Tibial artery (tissue), 4 donors: ENCODE measurements around the gene HES7.
"Not testable (repeated sequence)": the region's sequence is repeated elsewhere in the genome, so short reads cannot be mapped to it uniquely, and the experiment has no call there.

Experiments used
- DNase-seq, 2 donors: peaks; one replicate each; pipeline ENCODE4 v3.0.0-alpha.2; 2019
- H3K27ac ChIP-seq, 2 donors: fragments of 200-600 bp; sonication (generic) in 1 of 2; 1 replicate in 1 of 2; 2 replicates in 1 of 2; pipeline ENCODE4 v1.5.1; 2018 to 2019; ENCODE audit warnings: mild to moderate bottlenecking in 1 of 2
- H3K27me3 ChIP-seq, 2 donors: fragments of 200-600 bp; sonication (generic) in 1 of 2; one replicate each; pipeline versions ENCODE4 v1.5.1 to v1.6.0; 2016 to 2019
- H3K36me3 ChIP-seq, 3 donors: fragments of 200-600 bp; sonication (generic) in 2 of 3; one replicate each; pipeline ENCODE4 v1.5.1; 2016 to 2019; ENCODE audit warnings: mild to moderate bottlenecking in 2 of 3
- H3K4me1 ChIP-seq, 4 donors: fragments of 200-600 bp; sonication (generic) in 2 of 4; 1 replicate in 3 of 4; 2 replicates in 1 of 4; pipeline ENCODE4 v1.5.1; 2016 to 2019
- H3K4me3 ChIP-seq, 2 donors: fragments of 200-600 bp; sonication (generic) in 1 of 2; 1 replicate in 1 of 2; 2 replicates in 1 of 2; pipeline ENCODE4 v1.5.1; 2018 to 2019; ENCODE audit warnings: mild to moderate bottlenecking in 2 of 2
- H3K9me3 ChIP-seq, 3 donors: fragments of 200-600 bp; sonication (generic) in 1 of 3; one replicate each; pipeline ENCODE4 v1.5.1; 2016 to 2019
- CTCF ChIP-seq, 2 experiments: fragments of 200-600 bp in 1 of 2; fragments of 450-650 bp in 1 of 2; IDR thresholded peaks; one replicate each; pipeline ENCODE4 v1.5.1; 2017 to 2019; ENCODE audit warnings: antibody characterized with exemption in 2 of 2, mild to moderate bottlenecking in 1 of 2, moderate library complexity in 1 of 2
- intact Hi-C: fragments of 100-400 bp; cut with DNase I; formaldehyde crosslinking; loops from one replicate; pipeline ENCODE4 v1.15.0; 2023; ENCODE audit warnings: low total_unique reads

HES7 gene

GRCh38 chr17:8108972-8109660 is 14.8 kb downstream of the HES7 start:
- no peak for DNase-seq
- Histone ChIP-seq H3K36me3 (no peaks in the 10 kb centered on the region), H3K27ac (no peak overlapping the region), H3K27me3 (peaks cover 0 to 67% of the 10 kb centered on the region in 2 donors), H3K4me1 (peaks cover 0 to 12% (median 9%) of the 10 kb centered on the region in 4 donors), H3K4me3 (no peak overlapping the region), H3K9me3 (no peaks in the 10 kb centered on the region)
- intact Hi-C loops = no loop called here
- no peak for TF ChIP-seq CTCF (IDR thresholded peaks at IDR 0.05)

GRCh38 chr17:8106980-8107379 is 16.9 kb downstream of the HES7 start:
- H3K4me3 ChIP-seq, H3K9me3 ChIP-seq, H3K27ac ChIP-seq, DNase-seq, H3K36me3 ChIP-seq, intact Hi-C loops: not testable (repeated sequence)
- Histone ChIP-seq H3K4me1 (peaks cover 0 to 12% (median 9%) of the 10 kb centered on the region in 4 donors), H3K27me3 (peaks cover 0 to 46% of the 10 kb centered on the region in 2 donors)

GRCh38 chr17:8105957-8106398 is 17.9 kb downstream of the HES7 start:
- intact Hi-C loops = no loop called here
- no peak for DNase-seq
- Histone ChIP-seq H3K36me3 (no peaks in the 10 kb centered on the region), H3K27ac (no peak overlapping the region), H3K4me3 (no peak overlapping the region), H3K27me3 (peaks cover 0 to 36% of the 10 kb centered on the region in 2 donors), H3K4me1 (peaks cover 0 to 12% (median 9%) of the 10 kb centered on the region in 4 donors), H3K9me3 (no peaks in the 10 kb centered on the region)
- TF ChIP-seq CTCF (IDR thresholded peaks at IDR 0.05) = no peak

- Histone ChIP-seq H3K4me1 (peaks cover 0 to 7% (median 4%) of the 10 kb centered on the region in 4 donors), H3K36me3 (no peaks in the 10 kb centered on the region), H3K4me3 (no peak overlapping the region), H3K27ac (no peak overlapping the region), H3K9me3 (no peaks in the 10 kb centered on the region), H3K27me3 (peaks cover 0 to 25% of the 10 kb centered on the region in 2 donors)
- intact Hi-C loops = no loop called here
- no peak for TF ChIP-seq CTCF (IDR thresholded peaks at IDR 0.05)
- DNase-seq = no peak
Observed at GRCh38 chr17:8104911-8105310, 19.0 kb downstream of the HES7 start.

- no peaks in the 10 kb centered on the region for H3K36me3 ChIP-seq
- peaks cover 0 to 12% of the 10 kb centered on the region in 2 donors for H3K27me3 ChIP-seq
- no peak for DNase-seq
- H3K27ac ChIP-seq = no peak overlapping the region
- intact Hi-C loops = no loop called here
- H3K4me3 ChIP-seq = no peak overlapping the region
- no peak for TF ChIP-seq CTCF (IDR thresholded peaks at IDR 0.05)
- no peaks in the 10 kb centered on the region for H3K9me3 ChIP-seq
- H3K4me1 ChIP-seq = no peaks in the 10 kb centered on the region
Observed at GRCh38 chr17:8103549-8103948, 20.4 kb downstream of the HES7 start.

- Histone ChIP-seq H3K4me1 (no peaks in the 10 kb centered on the region), H3K9me3 (no peaks in the 10 kb centered on the region), H3K4me3 (no peak overlapping the region), H3K36me3 (no peaks in the 10 kb centered on the region), H3K27ac (no peak overlapping the region), H3K27me3 (peaks cover 0 to 3% of the 10 kb centered on the region in 2 donors)
- TF ChIP-seq CTCF (IDR thresholded peaks at IDR 0.05) = no peak
- DNase-seq = no peak
- intact Hi-C loops = no loop called here
Observed at GRCh38 chr17:8101721-8102120, 22.2 kb downstream of the HES7 start.
